ENCODE results near the gene FMOD. TPM values are rescaled to one million over a fixed set of nuclear protein-coding genes. Genes with fewer than 3 reads are reported as not detected.

The FMOD gene
- total RNA-seq, 1 donor from 2014 or later, result 95.2 TPM

Other genes starting within 250 kb of the FMOD start
- 2.7 TPM for gene ADORA1, start 223.4 kb downstream of the FMOD start, total RNA-seq
- gene MYBPH, start 175.3 kb downstream of the FMOD start, total RNA-seq, result 0.22 TPM
- gene CHI3L1, start 164.4 kb downstream of the FMOD start, total RNA-seq, result 346 TPM
- gene CHIT1, start 121.4 kb downstream of the FMOD start, total RNA-seq, result 17.4 TPM
- 178 TPM for gene BTG2, start 45.6 kb downstream of the FMOD start, total RNA-seq
- 80.0 TPM for gene PRELP, start 124.7 kb upstream of the FMOD start, total RNA-seq
- not detected for gene OPTC, start 143.0 kb upstream of the FMOD start, total RNA-seq